OCI-LY3 (cell line): ENCODE results near the gene ALG8.

Source experiments
- EZH2phosphoT487 ChIP-seq: fragments of 200-600 bp; shearing (Covaris generic); IDR thresholded peaks from 2 replicates; pipeline ENCODE4 v1.6.1; 2018; ENCODE audit warnings: antibody characterized with exemption, mixed run types, low read depth
- TF ChIP-seq, protein P1 (sequence below): fragments of 200-600, 300-600 bp; sonication (generic); IDR thresholded peaks from 2 replicates; pipeline ENCODE4 v1.5.1; 2014; ENCODE audit warnings: antibody characterized with exemption, low read length, low read depth

DNA sequence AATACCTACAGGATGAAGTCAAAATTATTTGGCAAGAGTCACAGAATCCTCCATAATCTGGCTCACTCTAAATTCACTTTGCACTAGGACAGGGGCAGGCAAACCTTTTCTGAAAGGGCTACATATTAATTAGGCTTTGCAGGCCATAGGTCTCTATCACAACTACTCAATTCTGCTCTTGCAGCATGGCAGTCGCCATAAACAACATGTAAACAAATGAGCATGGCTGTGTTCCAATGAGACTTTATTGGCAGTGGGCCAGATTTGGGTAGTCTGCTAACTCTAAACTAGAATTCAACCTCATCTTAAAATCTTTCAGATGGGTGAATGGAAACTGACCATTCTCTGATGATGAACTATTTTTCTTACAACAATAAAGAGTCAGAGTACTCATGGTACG lies 70.0 kb downstream of the ALG8 start:
- TF ChIP-seq, protein P1, sequence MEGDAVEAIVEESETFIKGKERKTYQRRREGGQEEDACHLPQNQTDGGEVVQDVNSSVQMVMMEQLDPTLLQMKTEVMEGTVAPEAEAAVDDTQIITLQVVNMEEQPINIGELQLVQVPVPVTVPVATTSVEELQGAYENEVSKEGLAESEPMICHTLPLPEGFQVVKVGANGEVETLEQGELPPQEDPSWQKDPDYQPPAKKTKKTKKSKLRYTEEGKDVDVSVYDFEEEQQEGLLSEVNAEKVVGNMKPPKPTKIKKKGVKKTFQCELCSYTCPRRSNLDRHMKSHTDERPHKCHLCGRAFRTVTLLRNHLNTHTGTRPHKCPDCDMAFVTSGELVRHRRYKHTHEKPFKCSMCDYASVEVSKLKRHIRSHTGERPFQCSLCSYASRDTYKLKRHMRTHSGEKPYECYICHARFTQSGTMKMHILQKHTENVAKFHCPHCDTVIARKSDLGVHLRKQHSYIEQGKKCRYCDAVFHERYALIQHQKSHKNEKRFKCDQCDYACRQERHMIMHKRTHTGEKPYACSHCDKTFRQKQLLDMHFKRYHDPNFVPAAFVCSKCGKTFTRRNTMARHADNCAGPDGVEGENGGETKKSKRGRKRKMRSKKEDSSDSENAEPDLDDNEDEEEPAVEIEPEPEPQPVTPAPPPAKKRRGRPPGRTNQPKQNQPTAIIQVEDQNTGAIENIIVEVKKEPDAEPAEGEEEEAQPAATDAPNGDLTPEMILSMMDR = no peak
- no peak for TF ChIP-seq EZH2phosphoT487
